Left renal pelvis (tissue), 4 donors: ENCODE data around the gene UBE2K. TPM values are rescaled to one million over a fixed set of nuclear protein-coding genes. Genes with fewer than 3 reads are reported as not detected.
"Not testable (repeated sequence)": the region's sequence is repeated elsewhere in the genome, so short reads cannot be mapped to it uniquely, and the experiment has no call there.

ENCODE experiments used
- DNase-seq, 4 donors: peaks; one replicate each; pipeline ENCODE4 v3.0.0-alpha.2; 2013; ENCODE audit warnings: low read depth in 4 of 4, low spot score in 3 of 4
- polyA plus RNA-seq, 4 donors: library from polyadenylated mRNA; unstranded; fragments of 120-200 nt; gene quantifications; one replicate each; pipeline ENCODE4 v1.2.1, GENCODE V29; 2013; ENCODE audit not compliant: insufficient read length in 4 of 4

Gene UBE2K
- polyA plus RNA-seq, 4 donors, result 71.6 to 102 (median 94.2) TPM

DNA sequence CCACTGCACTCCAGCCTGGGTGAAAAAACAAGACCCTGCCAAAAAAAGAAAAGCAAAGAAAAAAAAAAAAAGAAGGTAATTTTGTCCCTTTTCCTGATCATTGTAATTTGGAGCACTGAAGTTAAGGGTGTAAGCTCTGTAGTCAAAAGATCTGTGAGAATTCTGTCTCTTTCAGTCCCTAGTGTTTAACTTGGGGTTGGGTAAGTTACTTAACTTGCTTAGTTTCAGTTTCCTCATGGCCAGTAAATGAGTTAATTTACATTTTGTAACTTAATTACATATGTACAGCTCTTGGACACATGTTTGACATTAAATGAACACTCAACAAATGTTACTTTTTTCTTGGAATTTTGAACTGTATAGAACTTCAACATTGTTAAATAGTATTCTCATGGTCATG lies 10.9 kb upstream of the UBE2K start:
- no peak for DNase-seq

DNA sequence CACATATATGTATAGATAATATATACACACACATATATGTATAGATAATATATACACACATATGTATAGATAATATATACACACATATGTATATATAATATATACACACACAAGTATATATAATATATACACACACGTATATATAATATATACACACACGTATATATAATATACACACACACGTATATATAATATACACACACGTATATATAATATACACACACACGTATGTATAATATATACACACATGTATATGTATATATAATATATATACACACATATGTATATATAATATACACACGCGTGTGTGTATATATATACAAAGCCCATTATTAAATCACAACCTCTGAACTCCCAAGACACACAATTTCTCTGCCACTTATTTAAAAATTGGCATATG lies 8.0 kb upstream of the UBE2K start:
- DNase-seq, result no peak

DNA sequence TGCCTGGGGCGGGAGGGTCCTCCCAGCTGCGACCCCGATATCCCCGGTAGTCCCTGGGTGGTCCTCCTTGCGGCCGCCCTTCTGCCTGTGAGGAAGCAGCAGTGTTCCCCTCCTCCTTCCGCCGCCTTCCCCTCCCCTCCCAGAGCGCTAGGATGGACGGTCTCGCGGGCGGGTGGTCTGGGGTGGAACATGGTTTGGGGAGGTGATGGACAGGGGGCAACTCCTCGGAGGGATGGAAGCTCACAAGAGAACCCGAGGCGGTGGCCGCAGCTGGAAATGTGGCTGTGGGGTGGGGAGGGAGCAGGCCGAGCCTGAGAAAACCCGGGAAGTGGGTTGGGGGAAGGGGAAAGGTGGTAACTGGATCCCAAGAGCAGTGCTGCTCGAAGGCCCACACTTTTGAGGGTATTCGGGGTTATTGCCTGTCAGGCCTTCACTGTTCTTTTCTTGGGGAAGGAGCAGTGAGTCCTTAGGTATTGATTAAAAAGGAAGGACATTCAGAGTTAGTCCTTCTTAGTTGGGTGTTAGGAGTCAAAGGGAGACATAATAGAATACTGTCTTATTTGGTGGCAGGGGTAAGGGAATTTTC lies 581 bp downstream of the UBE2K start:
- DNase-seq, result peak in 3 of 4 donors; percentile 42 to 60 (median 44)

DNA sequence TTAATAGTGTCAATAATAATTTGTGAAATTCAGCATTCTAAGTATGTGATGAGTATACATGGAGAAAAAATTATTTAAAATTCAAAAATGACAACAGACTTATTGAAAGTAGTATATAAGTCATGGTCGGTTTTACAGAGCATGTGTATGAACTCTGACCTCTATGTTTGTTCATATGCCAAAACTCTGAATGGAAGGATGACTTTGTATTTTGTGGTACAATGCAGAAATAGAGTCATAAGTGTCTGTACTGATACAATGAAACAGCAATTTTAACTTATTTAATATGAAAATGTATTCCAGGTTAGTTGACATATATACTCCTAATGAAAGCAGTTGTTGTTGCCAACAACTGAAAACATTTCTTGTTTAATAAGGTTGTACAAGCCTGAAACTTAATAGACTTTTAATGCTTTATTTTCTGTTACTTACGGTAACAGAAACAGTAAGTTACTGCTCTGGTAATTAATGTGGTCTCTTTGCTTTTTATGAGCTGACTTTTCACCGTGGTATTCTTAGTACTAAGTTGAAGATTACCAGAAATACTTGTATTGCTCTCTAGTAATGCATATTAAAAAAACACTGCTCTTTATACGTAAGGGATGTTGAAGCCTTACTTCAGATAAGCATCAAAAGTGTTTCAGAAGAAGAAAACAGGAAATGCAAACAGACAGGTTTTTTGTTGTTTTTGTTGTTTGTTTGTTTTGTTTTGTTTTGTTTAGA lies 1.9 kb downstream of the UBE2K start:
- no peak for DNase-seq

DNA sequence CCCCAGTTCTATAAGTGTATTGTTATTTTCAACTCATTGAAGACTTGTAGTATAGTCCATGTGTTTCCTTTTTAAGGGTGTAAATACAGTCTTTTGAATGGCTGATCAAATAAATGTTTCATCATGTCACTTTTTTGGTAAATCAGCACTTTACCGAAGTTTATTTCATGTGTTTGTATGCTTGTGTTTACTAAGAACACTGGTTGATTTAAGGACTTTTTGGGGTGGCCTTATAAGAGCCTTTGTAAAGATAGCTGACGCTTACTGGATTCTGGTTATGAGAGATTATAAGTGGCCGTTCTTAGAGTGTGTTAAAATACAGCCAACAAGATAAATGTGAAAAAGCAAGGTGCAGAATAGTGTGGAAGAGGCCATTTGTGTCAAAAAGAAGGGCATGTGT lies 2.6 kb downstream of the UBE2K start:
- DNase-seq, result no peak

DNA sequence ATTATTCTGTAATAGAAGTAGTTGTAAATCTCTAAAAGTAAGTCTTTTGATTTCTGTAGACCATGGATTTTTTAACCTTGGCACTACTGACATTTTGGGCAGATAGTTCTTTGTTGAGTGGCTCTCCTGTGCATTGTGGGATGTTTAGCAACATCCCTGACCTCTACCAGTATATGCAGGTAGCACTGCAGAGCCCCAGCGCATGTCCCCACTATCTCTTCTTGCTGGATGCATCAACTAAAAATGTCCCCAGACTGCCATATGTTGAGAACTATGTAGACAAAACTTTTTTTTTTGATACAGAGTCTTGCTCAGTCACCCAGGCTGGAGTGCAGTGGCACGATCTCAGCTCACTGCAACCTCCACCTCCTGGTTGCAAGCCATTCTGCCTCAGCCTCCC lies 4.8 kb downstream of the UBE2K start:
- no peak for DNase-seq

DNA sequence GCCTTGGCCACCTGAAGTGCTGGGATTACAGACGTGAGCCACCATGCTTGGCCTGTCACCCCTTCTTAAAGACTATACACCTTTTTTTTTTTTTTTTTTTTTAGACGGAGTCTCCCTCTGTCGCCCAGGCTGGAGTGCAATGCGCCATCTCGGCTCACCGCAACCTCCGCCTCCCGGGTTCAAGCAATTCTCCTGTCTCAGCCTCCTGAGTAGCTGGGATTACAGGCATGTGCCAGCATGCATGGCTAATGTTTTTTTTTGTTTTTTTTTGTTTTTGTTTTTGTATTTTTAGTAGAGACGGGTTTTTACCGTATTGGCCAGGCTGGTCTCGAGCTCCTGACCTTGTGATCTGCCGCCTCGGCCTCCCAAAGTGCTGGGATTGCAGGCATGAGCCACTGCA lies 6.9 kb downstream of the UBE2K start:
- not testable (repeated sequence) for DNase-seq

DNA sequence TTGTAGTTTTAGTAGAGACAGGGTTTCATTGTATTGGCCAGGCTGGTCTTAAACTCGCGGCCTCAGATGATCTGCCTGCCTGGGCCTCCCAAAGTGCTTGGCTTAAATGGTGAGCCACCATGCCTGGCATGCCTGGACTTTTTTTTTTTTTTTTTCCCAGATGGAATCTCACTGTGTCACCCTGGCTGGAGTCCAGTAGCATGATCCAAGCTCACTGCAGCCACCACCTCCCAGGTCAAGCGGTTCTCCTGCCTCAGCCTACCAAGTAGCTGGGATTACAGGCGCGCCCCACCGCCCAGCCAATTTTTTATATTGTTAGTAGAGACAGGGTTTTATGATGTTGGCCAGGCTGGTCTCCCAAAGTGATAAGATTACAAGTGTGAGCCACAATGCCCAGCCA lies 8.4 kb downstream of the UBE2K start:
- no peak for DNase-seq

DNA sequence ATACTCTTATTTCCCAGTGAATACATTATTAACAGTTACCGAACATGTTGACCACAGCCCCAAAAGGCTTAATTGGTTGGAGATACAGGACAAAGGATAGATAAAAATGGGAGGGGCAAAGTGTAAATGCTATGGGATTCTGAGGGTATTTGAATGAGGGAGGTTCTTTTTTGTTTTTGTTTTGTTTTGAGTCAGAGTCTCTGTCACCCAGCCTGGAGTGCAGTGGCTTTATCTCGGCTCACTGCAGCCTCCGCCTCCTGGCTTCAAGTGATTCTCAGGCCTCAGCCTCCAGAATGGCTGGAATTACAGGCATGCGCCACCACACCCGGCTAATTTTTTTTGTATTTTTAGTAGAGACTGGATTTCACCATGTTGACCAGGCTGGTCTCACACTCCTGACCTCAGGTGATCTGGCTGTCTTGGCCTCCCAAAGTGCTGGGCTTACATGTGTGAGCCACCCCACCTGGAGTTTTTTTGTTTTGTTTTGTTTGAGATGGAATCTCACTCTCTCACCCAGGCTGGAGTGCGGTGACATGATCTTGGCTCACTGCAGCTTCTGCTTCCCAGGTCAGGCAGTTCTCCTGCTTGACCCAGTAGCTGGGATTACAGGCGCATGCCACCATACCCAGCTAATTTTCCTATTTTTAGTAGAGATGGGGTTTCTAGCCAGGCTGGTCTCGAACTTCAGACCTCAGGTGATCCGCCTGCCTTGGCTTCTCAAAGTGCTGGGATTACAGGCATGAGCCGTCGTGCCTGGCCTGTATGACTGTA lies 9.0 kb downstream of the UBE2K start:
- no peak for DNase-seq

DNA sequence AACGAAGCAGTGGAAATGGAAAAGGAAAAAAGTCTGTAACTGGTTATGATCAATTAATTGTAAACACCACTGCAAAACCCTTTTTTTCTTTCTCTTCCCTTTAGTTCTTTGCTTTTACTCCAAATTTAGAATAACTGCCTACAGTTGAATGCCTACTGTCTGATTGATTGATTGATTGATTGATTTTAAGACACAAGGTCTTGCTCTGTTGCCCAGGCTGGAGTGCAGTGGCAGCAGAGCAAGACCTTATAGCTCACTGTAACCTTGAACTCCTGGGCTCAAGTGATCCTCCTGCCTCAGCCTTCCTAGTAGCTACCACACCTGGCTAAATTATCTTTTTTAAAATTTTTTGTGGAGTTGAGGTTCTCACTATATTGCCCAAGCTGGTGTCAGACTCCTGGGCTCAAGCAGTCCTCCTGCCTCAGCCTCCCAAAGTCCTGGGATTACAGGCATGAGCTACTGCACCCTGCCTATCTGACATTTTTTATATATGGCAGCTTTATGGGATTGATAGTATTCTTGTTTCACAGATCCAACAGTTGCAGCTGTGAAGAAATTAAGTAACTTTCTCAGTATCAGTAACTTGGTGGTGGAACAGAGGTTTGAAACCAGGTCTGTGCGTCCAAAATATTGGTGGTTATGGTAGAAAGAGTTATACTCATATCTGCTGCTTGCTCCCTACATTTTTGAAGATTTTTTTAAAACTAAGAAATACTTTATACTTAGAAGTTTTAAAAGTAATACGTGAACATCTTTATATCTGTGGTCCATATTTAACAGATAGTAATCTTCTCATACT lies 12.4 kb downstream of the UBE2K start:
- DNase-seq, result no peak

DNA sequence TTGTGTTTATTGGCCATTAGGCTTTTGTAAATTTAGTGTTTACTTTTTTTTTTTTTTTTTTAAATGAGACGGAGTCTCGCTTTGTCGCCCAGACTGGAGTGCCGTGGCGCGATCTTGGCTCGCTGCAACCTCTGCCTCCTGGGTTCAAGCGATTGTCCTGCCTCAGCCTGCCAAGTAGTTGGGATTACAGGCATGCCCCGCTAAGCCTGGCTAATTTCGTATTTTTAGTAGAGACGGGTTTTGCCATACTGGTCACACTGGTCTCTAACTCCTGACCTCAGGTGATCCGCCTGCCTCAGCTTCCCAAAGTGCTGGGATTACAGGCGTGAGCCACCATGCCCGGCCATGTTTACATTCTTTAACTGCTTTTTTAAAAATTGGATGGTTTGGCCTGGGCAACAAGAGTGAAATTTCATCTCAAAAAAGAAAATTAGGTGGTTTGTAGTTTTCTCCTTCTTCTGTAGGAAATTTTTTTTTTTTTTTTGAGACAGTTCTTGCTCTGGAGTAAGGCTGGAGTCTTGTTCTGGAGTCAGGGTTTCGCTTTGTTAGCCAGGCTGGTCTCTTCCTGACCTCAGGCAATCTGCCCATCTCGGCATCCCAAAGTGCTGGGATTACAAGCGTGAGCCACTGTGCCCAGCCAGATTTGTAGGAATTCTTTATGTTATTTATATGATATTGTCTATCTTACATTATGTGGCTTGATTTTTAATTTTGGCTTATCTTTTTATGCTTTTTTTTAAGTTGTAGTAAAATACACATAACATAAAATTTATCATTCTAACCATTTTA lies 15.1 kb downstream of the UBE2K start:
- DNase-seq, result no peak

DNA sequence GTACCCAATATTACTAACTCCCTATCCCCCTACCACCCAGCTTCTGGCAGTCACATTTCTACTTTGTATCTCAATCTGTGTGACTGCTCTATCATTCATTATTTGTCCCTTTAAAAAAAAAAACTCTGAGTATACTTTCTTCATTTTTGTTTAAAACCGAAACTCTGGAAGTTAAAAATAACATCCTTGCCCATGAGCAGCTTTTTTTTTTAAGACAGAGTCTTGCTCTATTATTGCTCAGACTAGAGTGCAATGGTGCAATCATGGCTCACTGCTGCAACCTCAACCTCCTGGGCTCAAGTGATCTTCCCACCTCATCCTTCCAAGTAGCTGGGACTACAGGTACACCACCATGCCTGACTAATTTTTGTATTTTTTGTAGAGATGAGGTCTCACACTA lies 15.8 kb downstream of the UBE2K start:
- no peak for DNase-seq

DNA sequence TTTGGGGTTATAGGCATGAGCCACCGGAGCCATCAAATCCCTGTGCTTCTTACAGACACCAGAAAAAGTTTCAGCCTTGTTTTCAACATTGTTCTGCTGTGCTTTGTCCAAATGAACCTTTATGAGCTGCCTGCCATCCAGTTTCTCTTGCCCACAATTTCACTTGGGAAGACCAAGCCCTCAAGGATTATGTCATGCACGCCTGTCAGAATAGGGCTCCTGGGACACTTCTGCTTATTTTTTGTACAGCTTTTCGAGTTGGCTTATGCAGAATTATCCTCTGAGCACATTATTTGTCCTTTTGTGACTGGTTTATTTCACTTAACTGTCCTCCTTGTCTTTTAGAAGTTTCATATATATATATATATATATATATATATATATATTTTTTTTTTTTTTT lies 16.2 kb downstream of the UBE2K start:
- DNase-seq, result no peak

DNA sequence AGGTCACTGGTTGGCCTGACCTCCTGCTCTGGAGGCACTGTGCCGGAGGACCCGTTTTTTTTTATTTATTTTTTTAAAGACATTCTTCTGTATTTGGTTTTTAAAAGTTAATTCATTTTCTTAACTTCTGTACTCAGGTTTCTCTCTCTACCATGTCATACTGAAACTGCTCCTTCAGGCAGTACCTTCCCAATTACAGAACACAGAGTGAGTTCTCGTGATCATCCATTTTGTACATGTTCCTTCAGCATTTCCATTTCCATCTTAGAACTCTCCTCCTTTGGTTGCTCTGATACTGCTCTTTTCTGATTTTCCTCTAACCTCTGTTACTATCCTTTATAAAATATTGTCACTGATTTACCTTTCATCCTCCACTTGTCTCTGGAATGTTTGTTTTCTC lies 17.9 kb downstream of the UBE2K start:
- DNase-seq, result no peak

DNA sequence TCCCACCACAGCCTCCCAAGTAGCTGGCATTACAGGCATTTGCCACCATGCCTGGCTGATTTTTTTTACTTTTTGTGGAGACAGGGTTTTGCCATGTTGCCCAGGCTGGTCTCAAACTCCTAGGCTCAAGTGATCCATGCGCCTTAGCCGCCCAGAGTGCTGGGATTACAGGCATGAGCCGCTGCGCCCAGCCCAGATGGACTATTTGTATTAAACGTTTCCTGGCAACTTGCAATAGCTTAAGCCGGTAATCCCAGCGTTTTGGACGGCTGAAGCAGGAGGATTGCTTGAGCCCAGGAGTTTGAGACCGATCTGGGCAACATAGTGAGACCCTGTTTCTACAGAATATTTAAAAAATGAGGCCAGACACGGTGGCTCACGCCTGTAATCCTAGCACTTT lies 18.4 kb downstream of the UBE2K start:
- DNase-seq, result no peak

DNA sequence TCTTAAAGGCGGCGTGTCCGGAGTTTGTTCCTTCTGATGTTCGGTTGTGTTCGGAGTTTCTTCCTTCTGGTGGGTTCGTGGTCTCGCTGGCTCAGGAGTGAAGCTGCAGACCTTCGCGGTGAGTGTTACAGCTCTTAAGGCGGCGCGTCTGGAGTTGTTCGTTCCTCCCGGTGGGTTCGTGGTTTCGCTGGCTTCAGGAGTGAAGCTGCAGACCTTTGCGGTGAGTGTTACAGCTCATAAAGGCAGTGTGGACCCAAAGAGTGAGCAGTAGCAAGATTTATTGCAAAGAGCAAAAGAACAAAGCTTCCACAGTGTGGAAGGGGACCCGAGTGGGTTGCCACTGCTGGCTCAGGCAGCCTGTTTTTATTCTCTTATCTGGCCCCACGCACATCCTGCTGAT lies 19.8 kb downstream of the UBE2K start:
- DNase-seq, result not testable (repeated sequence)

DNA sequence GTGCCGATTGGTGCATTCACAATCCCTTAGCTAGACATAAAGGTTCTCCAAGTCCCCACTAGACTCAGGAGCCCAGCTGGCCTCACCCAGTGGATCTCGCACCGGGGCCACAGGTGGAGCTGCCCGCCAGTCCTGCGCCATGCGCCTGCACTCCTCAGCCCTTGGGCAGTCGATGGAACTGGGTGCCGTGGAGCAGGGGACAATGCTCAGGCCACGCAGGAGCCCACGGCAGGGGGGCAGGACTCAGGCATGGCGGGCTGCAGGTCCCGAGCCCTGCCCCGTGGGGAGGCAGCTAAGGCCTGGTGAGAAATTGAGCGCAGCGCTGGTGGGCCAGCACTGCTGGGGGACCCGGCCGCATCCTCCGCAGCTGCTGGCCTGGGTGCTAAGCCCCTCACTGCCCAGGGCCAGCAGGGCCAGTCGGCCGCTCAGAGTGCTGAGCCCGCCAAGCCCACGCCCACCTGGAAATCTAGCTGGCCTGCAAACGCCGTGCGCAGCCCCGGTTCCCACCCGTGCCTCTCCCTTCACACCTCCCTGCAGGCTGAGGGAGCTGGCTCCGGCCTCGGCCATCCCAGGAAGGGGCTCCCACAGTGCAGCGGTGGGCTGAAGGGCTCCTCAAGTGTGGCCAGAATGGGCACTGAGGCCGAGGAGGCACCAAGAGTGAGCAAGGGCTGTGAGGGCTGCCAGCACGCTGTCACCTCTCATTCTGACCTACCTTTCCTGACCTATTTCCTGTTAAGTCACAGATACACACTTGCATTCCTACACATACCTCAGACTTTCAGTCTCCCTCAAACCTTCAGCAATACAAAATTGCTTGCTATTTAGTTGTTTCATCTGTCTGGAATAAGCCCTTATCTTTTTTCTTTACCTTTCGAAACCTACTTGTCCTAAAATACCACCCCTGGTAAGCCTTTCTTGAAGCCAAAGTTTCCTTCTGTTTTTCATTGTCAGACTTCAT lies 20.7 kb downstream of the UBE2K start:
- DNase-seq, result no peak

DNA sequence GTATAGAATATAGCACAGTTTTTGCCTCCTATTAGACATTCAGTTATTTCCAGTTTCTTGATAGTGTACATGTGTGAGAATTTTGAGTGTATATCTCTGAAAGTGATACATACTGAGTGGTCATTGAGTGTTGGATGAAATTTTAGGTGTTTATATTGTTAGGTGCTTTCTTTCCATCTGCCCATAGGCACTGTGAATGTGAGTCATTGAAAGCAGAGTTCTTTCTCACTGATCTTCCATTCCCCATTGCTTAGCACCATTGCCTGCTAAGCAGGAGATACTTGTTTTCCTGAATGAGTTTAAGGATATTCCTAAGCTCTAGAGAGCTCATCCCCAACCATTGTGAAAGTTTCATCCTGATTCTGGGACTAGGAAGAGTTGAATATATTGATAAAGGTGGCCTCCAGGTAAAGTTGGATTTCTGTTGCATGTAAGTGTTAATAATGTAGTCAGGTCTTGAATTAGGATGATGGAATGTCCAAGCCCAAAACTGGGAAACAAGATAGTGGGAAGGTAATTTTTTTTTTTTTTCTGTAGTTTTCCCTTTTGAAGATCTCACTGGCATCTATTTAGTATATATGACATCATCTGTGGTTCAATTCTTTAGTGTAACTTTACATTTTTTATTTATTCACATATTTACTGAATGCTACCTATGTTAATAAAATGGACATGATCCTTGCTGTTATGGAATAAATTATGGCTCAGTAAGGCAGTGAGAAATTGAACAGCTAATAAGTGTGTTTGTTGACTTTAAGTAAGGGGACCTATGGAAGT lies 22.1 kb downstream of the UBE2K start:
- DNase-seq, result no peak
